GM23338 (cell line): ENCODE data around the gene KRTAP4-1.

Source experiments
- CREB1 ChIP-seq: fragments of 250-450 bp; sonication (Bioruptor Pico); IDR thresholded peaks from 2 replicates; pipeline ENCODE4 v1.5.0; 2020; ENCODE audit warnings: low read depth, mild to moderate bottlenecking, moderate library complexity
- EZH2 ChIP-seq: fragments of 200-600 bp; sonication (generic); IDR thresholded peaks from one replicate; pipeline ENCODE4 v1.8.0; 2017; ENCODE audit warnings: antibody characterized with exemption, mild to moderate bottlenecking, low read depth; ENCODE audit not compliant: unreplicated experiment
- EZH2phosphoT487 ChIP-seq: fragments of 200-600 bp; sonication (generic); IDR thresholded peaks from one replicate; pipeline ENCODE4 v1.8.1; 2018; ENCODE audit warnings: antibody characterized with exemption; ENCODE audit not compliant: unreplicated experiment
- JUNB ChIP-seq: IDR thresholded peaks from one replicate; pipeline ENCODE4 v1.6.1; 2016; ENCODE audit warnings: antibody characterized with exemption; ENCODE audit not compliant: unreplicated experiment
- POLR2AphosphoS5 ChIP-seq: IDR thresholded peaks from 2 replicates; pipeline ENCODE4 v1.6.1; 2016; ENCODE audit warnings: antibody characterized with exemption, low read depth
- REST ChIP-seq: IDR thresholded peaks from one replicate; pipeline ENCODE4 v1.6.1; 2018; ENCODE audit warnings: antibody characterized with exemption; ENCODE audit not compliant: unreplicated experiment
- STAT1 ChIP-seq: IDR thresholded peaks from one replicate; pipeline ENCODE4 v1.6.1; 2016; ENCODE audit warnings: antibody characterized with exemption; ENCODE audit not compliant: unreplicated experiment
- ZNF114 ChIP-seq: fragments of 250-450 bp; sonication (Bioruptor Pico); IDR thresholded peaks from 2 replicates; pipeline ENCODE4 v1.5.0; 2020; ENCODE audit warnings: mild to moderate bottlenecking, moderate library complexity
- ZNF462 ChIP-seq: fragments of 250-450 bp; sonication (Bioruptor Pico); IDR thresholded peaks from 2 replicates; pipeline ENCODE4 v1.5.0; 2020; ENCODE audit warnings: mild to moderate bottlenecking, moderate library complexity
- TF ChIP-seq, protein P1 (sequence below), 2 experiments: fragments of 200-600 bp in 1 of 2; sonication (generic) in 1 of 2; conservative IDR thresholded peaks; 2 replicates each; pipeline versions ENCODE4 v1.5.1 to v1.6.1; 2016 to 2017; ENCODE audit warnings: antibody characterized with exemption in 2 of 2, low read depth in 2 of 2, mild to moderate bottlenecking in 2 of 2, moderate library complexity in 1 of 2

GRCh38 chr17:41190328-41190727 is 5.6 kb upstream of the KRTAP4-1 start:
- TF ChIP-seq, protein P1, sequence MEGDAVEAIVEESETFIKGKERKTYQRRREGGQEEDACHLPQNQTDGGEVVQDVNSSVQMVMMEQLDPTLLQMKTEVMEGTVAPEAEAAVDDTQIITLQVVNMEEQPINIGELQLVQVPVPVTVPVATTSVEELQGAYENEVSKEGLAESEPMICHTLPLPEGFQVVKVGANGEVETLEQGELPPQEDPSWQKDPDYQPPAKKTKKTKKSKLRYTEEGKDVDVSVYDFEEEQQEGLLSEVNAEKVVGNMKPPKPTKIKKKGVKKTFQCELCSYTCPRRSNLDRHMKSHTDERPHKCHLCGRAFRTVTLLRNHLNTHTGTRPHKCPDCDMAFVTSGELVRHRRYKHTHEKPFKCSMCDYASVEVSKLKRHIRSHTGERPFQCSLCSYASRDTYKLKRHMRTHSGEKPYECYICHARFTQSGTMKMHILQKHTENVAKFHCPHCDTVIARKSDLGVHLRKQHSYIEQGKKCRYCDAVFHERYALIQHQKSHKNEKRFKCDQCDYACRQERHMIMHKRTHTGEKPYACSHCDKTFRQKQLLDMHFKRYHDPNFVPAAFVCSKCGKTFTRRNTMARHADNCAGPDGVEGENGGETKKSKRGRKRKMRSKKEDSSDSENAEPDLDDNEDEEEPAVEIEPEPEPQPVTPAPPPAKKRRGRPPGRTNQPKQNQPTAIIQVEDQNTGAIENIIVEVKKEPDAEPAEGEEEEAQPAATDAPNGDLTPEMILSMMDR (conservative IDR thresholded peaks at IDR 0.05; ENCODE audit: low read depth in 2 of 2) = no peak
- TF ChIP-seq REST (no peak), CREB1 (CRISPR knock-in tag) (no peak), POLR2AphosphoS5 (no peak), EZH2phosphoT487 (no peak), EZH2 (no peak), JUNB (no peak), STAT1 (no peak), ZNF114 (CRISPR knock-in tag) (no peak), ZNF462 (CRISPR knock-in tag) (no peak)
